K562 (cell line): ENCODE data around the gene OTUD5. TPM values are rescaled to one million over a fixed set of nuclear protein-coding genes. Genes with fewer than 3 reads are reported as not detected.

ENCODE experiments used
- ATAC-seq: fragments of 200-7000 bp; cut with Tn5 transposase; 3 replicates; pipeline ENCODE4 v1.9.1; 2020; ENCODE audit warnings: moderate library complexity
- BruUV-seq: library from RNA; stranded (reverse); fragments of 400-500 nt; replicated peaks from 2 replicates; lab custom pipeline; 2021; lab: Mats Ljungman, UMichigan
- CTCF ChIA-PET: fragments of 300-600 bp; formaldehyde crosslinking; extraction: SDS; loops from one replicate; lab custom pipeline; 2021; ENCODE audit warnings: low intra/inter-chr PET ratio; lab: Yijun Ruan, JAX
- POLR2A ChIA-PET: fragments of 300-600, 350-650 bp; sonication (Branson Sonifier 250); formaldehyde crosslinking; extraction: SDS; loops from one replicate; lab custom pipeline; 2021; ENCODE audit warnings: antibody characterized with exemption, inconsistent platforms; lab: Yijun Ruan, JAX
- DNase-seq, 4 experiments: peaks; one replicate each; pipeline versions ENCODE4 v3.0.0 to v3.0.0-alpha.2; 2011 to 2018; ENCODE audit warnings: low spot score in 3 of 4, mixed read lengths in 3 of 4; ENCODE audit errors: extremely low read depth in 1 of 4
- FAIRE-seq: peaks from 2 replicates; lab custom pipeline; 2011; peaks lifted over from hg19 to GRCh38; lab: Jason Lieb, UNC
- H2AFZ ChIP-seq: 2 replicates; pipeline ENCODE4 v1.6.0; 2011; ENCODE audit warnings: low read depth, low read length, control low read depth, inconsistent platforms
- H3K27ac ChIP-seq: fragments of 200-600 bp; 3 replicates; pipeline ENCODE4 v1.8.0; 2011; ENCODE audit warnings: low read depth, mild to moderate bottlenecking, control low read depth, inconsistent platforms, low read length, moderate library complexity, mixed read lengths; ENCODE audit errors: extremely low read depth
- H3K27me3 ChIP-seq, 2 experiments: fragments of 300-600 bp in 1 of 2; 2 replicates in 1 of 2; 3 replicates in 1 of 2; pipeline versions ENCODE4 v1.6.0 to v1.8.0; 2011; ENCODE audit warnings: inconsistent platforms in 2 of 2, low read length in 2 of 2, mild to moderate bottlenecking in 1 of 2, mixed read lengths in 1 of 2, moderate library complexity in 1 of 2; ENCODE audit not compliant: control insufficient read depth in 2 of 2, insufficient read depth in 2 of 2
- H3K36me3 ChIP-seq: fragments of 300-600 bp; 3 replicates; pipeline ENCODE4 v1.8.0; 2011; ENCODE audit warnings: mild to moderate bottlenecking, low read length, inconsistent platforms; ENCODE audit not compliant: control insufficient read depth, insufficient read depth
- H3K4me1 ChIP-seq, 2 experiments: fragments of 200-600 bp in 1 of 2; replicated peaks in 1 of 2; 2 replicates in 1 of 2; 3 replicates in 1 of 2; pipeline versions ENCODE4 v1.5.1 to v1.8.0; 2011; ENCODE audit warnings: inconsistent platforms in 2 of 2, low read length in 2 of 2, mild to moderate bottlenecking in 1 of 2, mixed read lengths in 1 of 2, moderate library complexity in 1 of 2; ENCODE audit not compliant: control insufficient read depth in 2 of 2, insufficient read depth in 2 of 2
- H3K4me2 ChIP-seq: 2 replicates; pipeline ENCODE4 v1.6.1; 2011; ENCODE audit warnings: low read length, control low read depth, inconsistent platforms, mixed read lengths; ENCODE audit not compliant: insufficient read depth
- H3K4me3 ChIP-seq: fragments of 200-600 bp; sonication (generic), shearing (Covaris generic); 2 replicates; pipeline ENCODE4 v1.5.1; 2016; ENCODE audit warnings: control low read depth, inconsistent platforms
- H3K79me2 ChIP-seq: fragments of 200-600 bp; 3 replicates; pipeline ENCODE4 v1.8.0; 2011; ENCODE audit warnings: low read length, inconsistent platforms; ENCODE audit not compliant: control insufficient read depth, insufficient read depth
- H3K9ac ChIP-seq, 2 experiments: 2 replicates each; pipeline versions ENCODE4 v1.6.0 to v1.6.1; 2011; ENCODE audit warnings: low read depth in 2 of 2, low read length in 2 of 2, control low read depth in 1 of 2, inconsistent platforms in 1 of 2, mild to moderate bottlenecking in 1 of 2, mixed read lengths in 1 of 2; ENCODE audit not compliant: insufficient read depth in 1 of 2
- H3K9me1 ChIP-seq: one replicate; pipeline ENCODE4 v1.6.0; 2011; ENCODE audit warnings: inconsistent platforms, mild to moderate bottlenecking, low read length, moderate library complexity; ENCODE audit not compliant: control insufficient read depth, insufficient read depth
- H3K9me3 ChIP-seq: replicated peaks from 2 replicates; pipeline ENCODE4 v1.5.1; 2011; ENCODE audit warnings: low read depth, low read length, inconsistent platforms; ENCODE audit not compliant: control insufficient read depth, insufficient read depth
- H4K20me1 ChIP-seq: replicated peaks from 2 replicates; pipeline ENCODE4 v1.6.1; 2011; ENCODE audit warnings: low read length, inconsistent platforms, mixed read lengths; ENCODE audit not compliant: control insufficient read depth, insufficient read depth
- ARID1B ChIP-seq: fragments of 450-650 bp; IDR thresholded peaks from 2 replicates; pipeline ENCODE4 v1.6.1; 2016; ENCODE audit warnings: antibody characterized with exemption, mild to moderate bottlenecking, inconsistent platforms
- CBFA2T2 ChIP-seq: fragments of 450-650 bp; conservative IDR thresholded peaks from 2 replicates; pipeline ENCODE4 v1.6.1; 2017; ENCODE audit warnings: mild to moderate bottlenecking
- CBFA2T3 ChIP-seq: fragments of 450-650 bp; IDR thresholded peaks from 2 replicates; pipeline ENCODE4 v1.6.1; 2017
- EP300 ChIP-seq: IDR thresholded peaks from 2 replicates; pipeline ENCODE4 v1.6.1; 2012; ENCODE audit warnings: low read length, improper control_type of control experiment
- NFE2 ChIP-seq: IDR thresholded peaks from 2 replicates; pipeline ENCODE4 v1.6.1; 2014; ENCODE audit warnings: antibody characterized with exemption, low read depth
- SMARCA4 ChIP-seq: fragments of 450-650 bp; IDR thresholded peaks from 2 replicates; pipeline ENCODE4 v1.6.1; 2016
- SREBF2 ChIP-seq: sonication (generic); formaldehyde crosslinking; IDR thresholded peaks from 2 replicates; pipeline ENCODE4 v1.4.0; 2020; ENCODE audit warnings: mild to moderate bottlenecking, missing genetic modification reagents
- TCF3 ChIP-seq: sonication (generic); formaldehyde crosslinking; IDR thresholded peaks from 2 replicates; pipeline ENCODE4 v1.4.0; 2020; ENCODE audit warnings: mild to moderate bottlenecking, missing genetic modification reagents
- WGBS: fragments of 100-300 bp; shearing (Covaris generic); methylation state at CpG from one replicate; pipeline ENCODE4 v1.1.6; 2016; ENCODE audit warnings: low coverage, mixed read lengths; ENCODE audit not compliant: insufficient coverage; ENCODE audit errors: missing lambda C conversion rate; 5-methylcytosine and 5-hydroxymethylcytosine counted together
- in situ Hi-C: fragments of 300-500 bp; cut with MboI; formaldehyde crosslinking; loops from 4 replicates; pipeline ENCODE4 v1.15.0; 2018; ENCODE audit warnings: inconsistent platforms, mixed read lengths
- intact Hi-C: fragments of 100-400 bp; cut with micrococcal nuclease; formaldehyde crosslinking; loops from 2 replicates; pipeline ENCODE4 v1.14.2; 2022
- polyA plus RNA-seq, 8 experiments: library from polyadenylated mRNA; depleted of rRNA in 4 of 8; stranded (reverse) in 5 of 8; unstranded in 3 of 8; fragments of >200 nt; fragmentation: Nextera tagmentation in 2 of 8; fragmentation: Illumina TruSeq in 1 of 8; extraction: Ambion mirVana in 2 of 8; extraction: Trizol in 1 of 8; gene quantifications; 2 replicates each; pipeline versions ENCODE4 v1.2.1 to v1.2.3, GENCODE V29; 2011 to 2014; ENCODE audit warnings: inconsistent platforms in 1 of 8, missing spikeins in 1 of 8
- total RNA-seq, 7 experiments: library from RNA; depleted of rRNA in 6 of 7; stranded (reverse); fragments of >200 nt in 6 of 7; fragmentation: Illumina TruSeq in 2 of 7; extraction: Trizol in 2 of 7; gene quantifications; 2 replicates each; pipeline versions ENCODE4 v1.2.1 to v1.2.3, GENCODE V29; 2011 to 2021; ENCODE audit warnings: low replicate concordance in 1 of 7
- TF ChIP-seq, protein P1 (sequence below): sonication (generic); formaldehyde crosslinking; IDR thresholded peaks from 2 replicates; pipeline ENCODE4 v1.8.1; 2023; ENCODE audit warnings: mild to moderate bottlenecking, missing genetic modification reagents
- TF ChIP-seq, protein P2 (sequence below), 2 experiments: fragments of 200-800 bp in 1 of 2; sonication (Bioruptor generic) in 1 of 2; sonication (generic) in 1 of 2; formaldehyde crosslinking in 1 of 2; IDR thresholded peaks in 1 of 2; conservative IDR thresholded peaks in 1 of 2; 2 replicates each; pipeline versions ENCODE4 v1.5.0 to v1.6.1; 2016 to 2020; ENCODE audit warnings: missing compliant biosample characterization in 1 of 2, missing genetic modification characterization in 1 of 2, missing genetic modification reagents in 1 of 2

OTUD5 gene
- total and polyA plus RNA-seq, 9 of the 15 experiments (the other 6 are each of a cell fraction or from before 2014, with no cell fraction given), result 3.6 to 102 (median 59.0) TPM

DNA sequence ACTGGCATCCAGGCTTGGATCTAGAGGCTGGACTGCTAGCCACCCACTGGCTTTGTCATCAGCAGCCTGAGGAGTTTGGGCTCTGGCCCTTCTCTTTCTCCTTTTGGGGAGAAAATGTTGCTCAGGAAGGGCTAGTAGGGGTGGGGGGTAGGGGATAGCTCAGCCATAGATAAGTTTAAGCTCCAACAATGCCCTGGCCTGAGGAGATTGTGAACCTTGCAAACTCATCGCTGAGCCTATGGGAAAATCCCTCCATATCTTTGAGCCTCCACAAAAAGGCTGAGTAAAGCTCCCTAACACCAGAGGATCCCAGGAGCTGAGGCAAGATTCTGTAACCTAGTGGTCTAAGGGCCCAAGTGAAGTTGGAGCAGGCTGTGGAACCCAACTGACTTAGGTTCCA is 8.8 kb downstream of the OTUD5 start:
- Histone ChIP-seq H3K4me1 (peaks cover 19 to 35% of the 10 kb centered on the region in 2 experiments; a peak in 4 of 5 replicates), H4K20me1 (no peaks in the 10 kb centered on the region; the same call in 1 of the 2 replicates), H3K27ac (peak overlapping the region; percentile 53; the same call in 2 of the 3 replicates), H3K9ac (peak overlapping the region in 1 of 2 experiments; percentile 64; a peak in 1 of 4 replicates), H3K4me3 (no peak overlapping the region), H3K9me1 (no peaks in the 10 kb centered on the region), H3K27me3 (no peaks in the 10 kb centered on the region), H3K9me3 (no peaks in the 10 kb centered on the region), H3K79me2 (peaks cover 87% of the 10 kb centered on the region), H3K36me3 (peaks cover 49% of the 10 kb centered on the region), H3K4me2 (peak overlapping the region; percentile 30; the same call in 1 of the 2 replicates), H2AFZ (no peak overlapping the region)
- in situ Hi-C loops, result no loop called here
- WGBS, result 0% methylated on average over 1 of the region's 1 CpG
- TF ChIP-seq EP300, result 0 out of 2 replicates have a peak, but pooled peaks have one; percentile 16
- 0 out of 2 replicates have a peak, but pooled peaks have one; percentile 10 for TF ChIP-seq NFE2
- TF ChIP-seq ARID1B, result peak; percentile 59
- TF ChIP-seq, protein P1, sequence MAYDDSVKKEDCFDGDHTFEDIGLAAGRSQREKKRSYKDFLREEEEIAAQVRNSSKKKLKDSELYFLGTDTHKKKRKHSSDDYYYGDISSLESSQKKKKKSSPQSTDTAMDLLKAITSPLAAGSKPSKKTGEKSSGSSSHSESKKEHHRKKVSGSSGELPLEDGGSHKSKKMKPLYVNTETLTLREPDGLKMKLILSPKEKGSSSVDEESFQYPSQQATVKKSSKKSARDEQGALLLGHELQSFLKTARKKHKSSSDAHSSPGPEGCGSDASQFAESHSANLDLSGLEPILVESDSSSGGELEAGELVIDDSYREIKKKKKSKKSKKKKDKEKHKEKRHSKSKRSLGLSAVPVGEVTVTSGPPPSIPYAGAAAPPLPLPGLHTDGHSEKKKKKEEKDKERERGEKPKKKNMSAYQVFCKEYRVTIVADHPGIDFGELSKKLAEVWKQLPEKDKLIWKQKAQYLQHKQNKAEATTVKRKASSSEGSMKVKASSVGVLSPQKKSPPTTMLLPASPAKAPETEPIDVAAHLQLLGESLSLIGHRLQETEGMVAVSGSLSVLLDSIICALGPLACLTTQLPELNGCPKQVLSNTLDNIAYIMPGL, result no peak
- peak; percentile 51 for TF ChIP-seq CBFA2T3
- TF ChIP-seq CBFA2T2, result peak; percentile 13; the same call in 1 of the 2 replicates
- TF ChIP-seq, protein P2, sequence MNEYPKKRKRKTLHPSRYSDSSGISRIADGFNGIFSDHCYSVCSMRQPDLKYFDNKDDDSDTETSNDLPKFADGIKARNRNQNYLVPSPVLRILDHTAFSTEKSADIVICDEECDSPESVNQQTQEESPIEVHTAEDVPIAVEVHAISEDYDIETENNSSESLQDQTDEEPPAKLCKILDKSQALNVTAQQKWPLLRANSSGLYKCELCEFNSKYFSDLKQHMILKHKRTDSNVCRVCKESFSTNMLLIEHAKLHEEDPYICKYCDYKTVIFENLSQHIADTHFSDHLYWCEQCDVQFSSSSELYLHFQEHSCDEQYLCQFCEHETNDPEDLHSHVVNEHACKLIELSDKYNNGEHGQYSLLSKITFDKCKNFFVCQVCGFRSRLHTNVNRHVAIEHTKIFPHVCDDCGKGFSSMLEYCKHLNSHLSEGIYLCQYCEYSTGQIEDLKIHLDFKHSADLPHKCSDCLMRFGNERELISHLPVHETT (CRISPR knock-in tag; conservative IDR thresholded peaks at IDR 0.05 in 1 of 2, IDR thresholded peaks at IDR 0.05 in 1 of 2), result 0 out of 4 replicates have a peak, but pooled peaks of 1 of the 2 experiments have one; percentile 18
- peak; percentile 58 for TF ChIP-seq TCF3 (CRISPR knock-in tag)
- TF ChIP-seq SMARCA4, result 0 out of 2 replicates have a peak, but pooled peaks have one; percentile 24
- TF ChIP-seq SREBF2 (CRISPR knock-in tag), result no peak
- FAIRE-seq (peak; percentile 78), DNase-seq (peak in 2 of 4 experiments; percentile 24 to 53), ATAC-seq (peak; percentile 15)
- intact Hi-C loops, result no loop called here
- CTCF ChIA-PET, result no interaction called here
- POLR2A ChIA-PET, result interaction anchor here (0.5 to 1.1 kb wide), 5 partner anchors 14 to 220 kb away, joined by 3 to 4 read pairs (median 3); partner anchors contain the start of gene KCND1
- no TSS peak for BruUV-seq
